ENCODE measurements around the gene PDZD11.

DNA sequence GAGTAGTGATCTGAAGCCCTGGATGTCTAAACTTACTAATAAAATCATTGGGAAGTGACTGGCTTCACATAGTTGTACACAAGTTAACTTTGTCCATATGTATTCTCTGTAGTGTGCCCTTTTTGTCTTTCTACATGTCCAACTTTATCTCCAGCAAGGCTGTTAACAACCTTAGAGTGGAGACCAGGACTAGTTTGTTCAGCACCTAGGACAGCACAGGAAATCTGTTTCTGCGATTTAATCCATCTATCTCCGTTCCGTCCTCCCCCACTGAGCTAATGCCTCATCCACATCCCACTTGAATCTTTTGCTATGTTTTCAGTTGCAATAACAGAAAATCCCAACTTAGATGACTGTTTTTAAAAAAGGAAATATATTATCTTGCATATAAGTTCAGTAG is 24.9 kb downstream of the PDZD11 start:
- TF ChIP-seq, protein P1, sequence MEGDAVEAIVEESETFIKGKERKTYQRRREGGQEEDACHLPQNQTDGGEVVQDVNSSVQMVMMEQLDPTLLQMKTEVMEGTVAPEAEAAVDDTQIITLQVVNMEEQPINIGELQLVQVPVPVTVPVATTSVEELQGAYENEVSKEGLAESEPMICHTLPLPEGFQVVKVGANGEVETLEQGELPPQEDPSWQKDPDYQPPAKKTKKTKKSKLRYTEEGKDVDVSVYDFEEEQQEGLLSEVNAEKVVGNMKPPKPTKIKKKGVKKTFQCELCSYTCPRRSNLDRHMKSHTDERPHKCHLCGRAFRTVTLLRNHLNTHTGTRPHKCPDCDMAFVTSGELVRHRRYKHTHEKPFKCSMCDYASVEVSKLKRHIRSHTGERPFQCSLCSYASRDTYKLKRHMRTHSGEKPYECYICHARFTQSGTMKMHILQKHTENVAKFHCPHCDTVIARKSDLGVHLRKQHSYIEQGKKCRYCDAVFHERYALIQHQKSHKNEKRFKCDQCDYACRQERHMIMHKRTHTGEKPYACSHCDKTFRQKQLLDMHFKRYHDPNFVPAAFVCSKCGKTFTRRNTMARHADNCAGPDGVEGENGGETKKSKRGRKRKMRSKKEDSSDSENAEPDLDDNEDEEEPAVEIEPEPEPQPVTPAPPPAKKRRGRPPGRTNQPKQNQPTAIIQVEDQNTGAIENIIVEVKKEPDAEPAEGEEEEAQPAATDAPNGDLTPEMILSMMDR (conservative IDR thresholded peaks at IDR 0.05; ENCODE audit: low read depth, low read length): no peak
- no peak for TF ChIP-seq EZH2 (IDR thresholded peaks at IDR 0.05; ENCODE audit: low read length, unreplicated experiment)
